ENCODE results near the gene GNS. TPM values are rescaled to one million over a fixed set of nuclear protein-coding genes. Genes with fewer than 3 reads are reported as not detected.

The GNS gene
- total RNA-seq, 1 donor from 2014 or later, result 199 TPM

GRCh38 chr12:64699504-64700115, 59.6 kb downstream of the GNS start:
- no peaks in the 10 kb centered on the region for H3K9me3 ChIP-seq
- peaks cover 8% of the 10 kb centered on the region for H3K4me1 ChIP-seq
- H3K36me3 ChIP-seq, result peaks cover 20% of the 10 kb centered on the region
- H3K27me3 ChIP-seq (ENCODE audit: low read depth), result no peaks in the 10 kb centered on the region
- no peak overlapping the region for H3K4me3 ChIP-seq
- ATAC-seq (peak; percentile 53 to 72), DNase-seq (peak; percentile 76)
- intact Hi-C loops (cut with DNase I), result loop anchor here (5.0 kb wide), 1 partner anchor 152 kb away; no protein-coding TSS in a partner anchor
- peak overlapping the region; percentile 19 for H3K27ac ChIP-seq
- TF ChIP-seq CTCF (IDR thresholded peaks at IDR 0.05), result no peak

- H3K4me3 ChIP-seq, result no peak overlapping the region
- no peaks in the 10 kb centered on the region for H3K9me3 ChIP-seq
- intact Hi-C loops (cut with DNase I), result loop anchor here (5.0 kb wide), 1 partner anchor 149 kb away; no protein-coding TSS in a partner anchor
- H3K27me3 ChIP-seq (ENCODE audit: low read depth), result no peaks in the 10 kb centered on the region
- DNase-seq (no peak), ATAC-seq (no peak)
- peak; percentile 47 for TF ChIP-seq CTCF (IDR thresholded peaks at IDR 0.05)
- H3K4me1 ChIP-seq, result peaks cover 20% of the 10 kb centered on the region
- no peak overlapping the region for H3K27ac ChIP-seq
- H3K36me3 ChIP-seq, result peaks cover 34% of the 10 kb centered on the region
Measured at GRCh38 chr12:64696080-64696741, 63.0 kb downstream of the GNS start.

- ATAC-seq, result no peak
- Histone ChIP-seq H3K4me1 (peaks cover 20% of the 10 kb centered on the region), H3K27me3 (ENCODE audit: low read depth) (no peaks in the 10 kb centered on the region), H3K27ac (no peak overlapping the region), H3K36me3 (peaks cover 34% of the 10 kb centered on the region), H3K4me3 (no peak overlapping the region), H3K9me3 (no peaks in the 10 kb centered on the region)
- TF ChIP-seq CTCF (IDR thresholded peaks at IDR 0.05), result no peak
- no peak for DNase-seq
- intact Hi-C loops (cut with DNase I), result loop anchor here (5.0 kb wide), 1 partner anchor 148 kb away; no protein-coding TSS in a partner anchor
Measured at GRCh38 chr12:64695550-64695949, 63.7 kb downstream of the GNS start.

- intact Hi-C loops (cut with DNase I), result loop anchor here (5.0 kb wide), 1 partner anchor 147 kb away; no protein-coding TSS in a partner anchor
- DNase-seq (no peak), ATAC-seq (no peak)
- peaks cover 20% of the 10 kb centered on the region for H3K4me1 ChIP-seq
- TF ChIP-seq CTCF (IDR thresholded peaks at IDR 0.05), result no peak
- no peak overlapping the region for H3K4me3 ChIP-seq
- no peaks in the 10 kb centered on the region for H3K27me3 ChIP-seq (ENCODE audit: low read depth)
- H3K36me3 ChIP-seq, result peaks cover 42% of the 10 kb centered on the region
- no peaks in the 10 kb centered on the region for H3K9me3 ChIP-seq
- H3K27ac ChIP-seq, result no peak overlapping the region
Measured at GRCh38 chr12:64694130-64695040, 64.8 kb downstream of the GNS start.

- ATAC-seq, result peak; percentile 55 to 61
- Histone ChIP-seq H3K36me3 (peaks cover 56% of the 10 kb centered on the region), H3K27me3 (ENCODE audit: low read depth) (no peaks in the 10 kb centered on the region), H3K4me1 (peaks cover 35% of the 10 kb centered on the region), H3K4me3 (no peak overlapping the region), H3K27ac (no peak overlapping the region), H3K9me3 (no peaks in the 10 kb centered on the region)
- intact Hi-C loops (cut with DNase I), result no loop called here
- no peak for DNase-seq
- no peak for TF ChIP-seq CTCF (IDR thresholded peaks at IDR 0.05)
Measured at GRCh38 chr12:64691795-64692583, 67.2 kb downstream of the GNS start.

Data from lower lobe of right lung (tissue), 2 donors.